Natural killer cell (primary cell): ENCODE results near the gene EEFSEC. TPM values are rescaled to one million over a fixed set of nuclear protein-coding genes. Genes with fewer than 3 reads are reported as not detected.

Source experiments
- ATAC-seq, 3 donors: fragments of 150-1000 bp in 2 of 3; fragments of 200-7000 bp in 1 of 3; cut with Tn5 transposase; 1 replicate in 1 of 3; 2 replicates in 2 of 3; pipeline ENCODE4 v1.10.0; 2021; ENCODE audit warnings: mild to moderate bottlenecking in 2 of 3, moderate library complexity in 2 of 3
- DNase-seq, 2 donors: peaks; one replicate each; pipeline versions ENCODE4 v3.0.0 to v3.0.0-alpha.2; 2013 to 2021; ENCODE audit warnings: mixed read lengths in 1 of 2
- H3K27ac ChIP-seq: one replicate; pipeline ENCODE4 v1.5.1; 2013; ENCODE audit warnings: mild to moderate bottlenecking, low read length
- H3K27me3 ChIP-seq: one replicate; pipeline ENCODE4 v1.6.1; 2013; ENCODE audit warnings: low read length; ENCODE audit not compliant: control insufficient read depth, insufficient read depth
- H3K36me3 ChIP-seq: one replicate; pipeline ENCODE4 v1.6.1; 2013; ENCODE audit warnings: low read length; ENCODE audit not compliant: control insufficient read depth, insufficient read depth
- H3K4me1 ChIP-seq: one replicate; pipeline ENCODE4 v1.6.1; 2013; ENCODE audit warnings: low read length; ENCODE audit not compliant: control insufficient read depth, insufficient read depth
- H3K4me3 ChIP-seq: one replicate; pipeline ENCODE4 v1.5.1; 2013; ENCODE audit warnings: low read length
- H3K9me3 ChIP-seq: one replicate; pipeline ENCODE4 v1.6.1; 2013; ENCODE audit warnings: low read length; ENCODE audit not compliant: control insufficient read depth, insufficient read depth
- H3K27ac Mint-ChIP-seq, 2 donors: one replicate each; pipeline ENCODE4 v1.8.0; 2022; ENCODE audit warnings: mild to moderate bottlenecking in 2 of 2, mixed read lengths in 2 of 2, moderate library complexity in 1 of 2
- H3K27me3 Mint-ChIP-seq, 2 donors: one replicate each; pipeline ENCODE4 v1.8.0; 2022; ENCODE audit warnings: low read depth in 2 of 2, mixed read lengths in 2 of 2
- H3K36me3 Mint-ChIP-seq: one replicate; pipeline ENCODE4 v1.8.0; 2022; ENCODE audit warnings: mixed read lengths
- H3K4me1 Mint-ChIP-seq, 2 donors: one replicate each; pipeline ENCODE4 v1.8.0; 2022; ENCODE audit warnings: mixed read lengths in 2 of 2
- H3K4me3 Mint-ChIP-seq: one replicate; pipeline ENCODE4 v1.8.0; 2022; ENCODE audit warnings: mild to moderate bottlenecking, moderate library complexity, mixed read lengths
- H3K9me3 Mint-ChIP-seq, 2 donors: one replicate each; pipeline ENCODE4 v1.8.0; 2022; ENCODE audit warnings: mixed read lengths in 2 of 2
- CTCF ChIP-seq: fragments of 200-600 bp; IDR thresholded peaks from one replicate; pipeline ENCODE4 v1.8.0; 2022; ENCODE audit warnings: antibody characterized with exemption
- WGBS: methylation state at CpG from one replicate; pipeline ENCODE4 v1.1.7; 2013; ENCODE audit warnings: missing lambda C conversion rate; ENCODE audit not compliant: insufficient coverage; 5-methylcytosine and 5-hydroxymethylcytosine counted together
- intact Hi-C: fragments of 100-400 bp; cut with micrococcal nuclease; formaldehyde crosslinking; loops from one replicate; pipeline ENCODE4 v1.14.2; 2022
- total RNA-seq, 4 donors: library from RNA; stranded (reverse); fragments of 120-200 nt in 1 of 4; gene quantifications; one replicate each; pipeline versions ENCODE4 v1.2.3 to v1.2.4, GENCODE V29; 2013 to 2022

The EEFSEC gene
- total RNA-seq, 3 donors from 2014 or later (not counting 1 experiment from before 2014, with no cell fraction given), result 16.7 to 18.9 (median 17.6) TPM

GRCh38 chr3:128313071-128313725, 159.9 kb downstream of the EEFSEC start:
- no peak for DNase-seq
- no peak overlapping the region for H3K4me3 Mint-ChIP-seq
- Histone ChIP-seq H3K4me3 (no peak overlapping the region), H3K36me3 (peaks cover 4% of the 10 kb centered on the region), H3K4me1 (no peaks in the 10 kb centered on the region), H3K9me3 (no peaks in the 10 kb centered on the region), H3K27me3 (no peaks in the 10 kb centered on the region), H3K27ac (no peak overlapping the region)
- no peaks in the 10 kb centered on the region for H3K9me3 Mint-ChIP-seq
- H3K27ac Mint-ChIP-seq, result no peak overlapping the region
- H3K27me3 Mint-ChIP-seq, result no peaks in the 10 kb centered on the region
- no peaks in the 10 kb centered on the region for H3K36me3 Mint-ChIP-seq
- no peak for ATAC-seq
- no peak for TF ChIP-seq CTCF
- 97% methylated on average over 5 of the region's 5 CpGs for WGBS
- intact Hi-C loops, result no loop called here
- peaks cover 10 to 13% of the 10 kb centered on the region in 2 donors for H3K4me1 Mint-ChIP-seq

- no peaks in the 10 kb centered on the region for H3K4me1 ChIP-seq
- no peaks in the 10 kb centered on the region for H3K9me3 ChIP-seq
- H3K4me3 ChIP-seq, result no peak overlapping the region
- 90% methylated on average over 2 of the region's 2 CpGs for WGBS
- no peaks in the 10 kb centered on the region for H3K27me3 ChIP-seq
- no peak overlapping the region for H3K27ac ChIP-seq
- intact Hi-C loops, result no loop called here
- Mint-ChIP-seq H3K27me3 (no peaks in the 10 kb centered on the region), H3K36me3 (no peaks in the 10 kb centered on the region), H3K27ac (no peak overlapping the region), H3K4me1 (peaks cover 9 to 10% of the 10 kb centered on the region in 2 donors), H3K9me3 (no peaks in the 10 kb centered on the region), H3K4me3 (no peak overlapping the region)
- TF ChIP-seq CTCF, result no peak
- DNase-seq (no peak), ATAC-seq (no peak)
- H3K36me3 ChIP-seq, result peaks cover under 1% of the 10 kb centered on the region
Observed at GRCh38 chr3:128313935-128314334, 160.7 kb downstream of the EEFSEC start.

- intact Hi-C loops, result no loop called here
- no peak for DNase-seq
Observed at GRCh38 chr3:128315313-128315712, 162.0 kb downstream of the EEFSEC start.

More at GRCh38 chr3:128315313-128315712, 162.0 kb downstream of the EEFSEC start:
- Histone ChIP-seq H3K27ac (no peak overlapping the region), H3K4me1 (no peaks in the 10 kb centered on the region), H3K4me3 (no peak overlapping the region), H3K27me3 (no peaks in the 10 kb centered on the region), H3K36me3 (no peaks in the 10 kb centered on the region), H3K9me3 (no peaks in the 10 kb centered on the region)
- H3K36me3 Mint-ChIP-seq, result no peaks in the 10 kb centered on the region
- H3K4me3 Mint-ChIP-seq, result no peak overlapping the region
- no peak for ATAC-seq
- no peaks in the 10 kb centered on the region for H3K9me3 Mint-ChIP-seq
- 97% methylated on average over 2 of the region's 2 CpGs for WGBS
- H3K4me1 Mint-ChIP-seq, result peaks cover 6 to 10% of the 10 kb centered on the region in 2 donors
- no peak for TF ChIP-seq CTCF
- H3K27me3 Mint-ChIP-seq, result no peaks in the 10 kb centered on the region
- no peak overlapping the region for H3K27ac Mint-ChIP-seq
